HG02610 (cell line): ENCODE data around the gene ACVR2B.

Experiments used
- ATAC-seq: cut with Tn5 transposase; IDR thresholded peaks from one replicate; pipeline ENCODE4 v1.9.1; 2021; ENCODE audit warnings: mild to moderate bottlenecking, moderate library complexity; ENCODE audit not compliant: unreplicated experiment

ACVR2B gene

DNA sequence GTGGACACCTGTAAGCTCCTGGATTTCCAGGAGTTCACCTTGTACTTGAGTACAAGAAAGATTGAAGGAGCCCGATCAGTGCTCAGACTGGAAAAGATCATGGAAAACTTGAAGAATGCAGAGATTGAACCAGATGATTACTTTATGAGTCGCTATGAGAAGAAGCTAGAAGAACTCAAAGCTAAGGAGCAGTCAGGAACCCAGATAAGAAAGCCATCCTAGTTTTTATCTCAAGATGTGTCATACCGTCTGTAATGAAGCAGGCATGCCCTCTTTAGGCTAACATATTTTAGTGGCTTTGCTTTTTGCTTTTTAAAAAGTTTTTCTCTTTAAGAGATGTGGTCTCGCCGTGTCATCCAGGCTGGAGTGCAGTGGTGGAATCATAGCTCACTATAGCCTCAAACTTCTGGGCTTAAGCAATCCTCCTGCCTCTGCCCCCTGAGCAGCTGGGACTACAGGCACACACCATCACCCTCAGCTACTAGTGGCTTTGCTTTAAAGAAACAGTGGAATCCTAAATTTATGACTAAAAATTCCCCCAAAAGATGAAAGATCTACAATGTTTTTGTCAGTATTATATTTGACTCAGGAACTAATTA is 70.5 kb downstream of the ACVR2B start:
- ATAC-seq = no peak

DNA sequence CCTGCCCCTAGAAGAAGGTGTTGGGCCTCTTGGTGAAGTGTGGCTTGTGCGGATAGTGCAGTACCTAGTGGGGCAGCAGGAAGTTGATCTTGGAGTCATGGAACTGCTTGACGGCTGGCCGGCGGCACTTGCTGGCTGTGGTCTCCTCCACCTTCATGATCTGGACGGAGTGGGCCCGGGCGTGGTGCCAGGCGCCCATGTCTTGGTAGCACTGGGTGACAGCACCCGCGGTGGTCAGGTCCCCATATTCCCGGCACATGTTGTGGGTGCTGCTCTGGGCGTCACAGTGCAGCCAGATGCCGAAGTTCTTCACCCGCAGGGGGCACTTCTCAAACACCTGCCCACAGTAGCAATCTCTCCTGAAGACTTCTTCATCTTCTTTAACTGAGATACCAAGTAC is 73.1 kb downstream of the ACVR2B start:
- ATAC-seq = no peak

DNA sequence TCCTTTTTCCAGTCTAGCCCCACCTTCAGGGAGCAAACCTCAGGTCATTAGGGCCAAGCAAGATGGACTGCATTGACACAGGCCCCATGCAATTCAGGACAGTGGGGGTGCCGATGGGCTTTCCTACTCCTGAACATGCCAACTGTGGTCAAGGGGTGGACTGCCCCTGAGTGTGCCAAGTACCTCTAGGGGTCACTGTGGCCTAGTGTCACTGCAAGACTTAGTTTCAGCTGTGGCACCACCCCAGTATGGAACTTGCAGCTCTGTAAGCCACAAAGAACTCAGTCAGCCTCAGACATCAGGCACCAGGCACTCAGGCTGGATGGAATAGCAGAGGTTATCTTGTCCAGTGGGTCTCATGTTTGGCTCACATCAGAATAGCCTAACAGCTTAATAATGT is 74.8 kb downstream of the ACVR2B start:
- ATAC-seq = no peak

DNA sequence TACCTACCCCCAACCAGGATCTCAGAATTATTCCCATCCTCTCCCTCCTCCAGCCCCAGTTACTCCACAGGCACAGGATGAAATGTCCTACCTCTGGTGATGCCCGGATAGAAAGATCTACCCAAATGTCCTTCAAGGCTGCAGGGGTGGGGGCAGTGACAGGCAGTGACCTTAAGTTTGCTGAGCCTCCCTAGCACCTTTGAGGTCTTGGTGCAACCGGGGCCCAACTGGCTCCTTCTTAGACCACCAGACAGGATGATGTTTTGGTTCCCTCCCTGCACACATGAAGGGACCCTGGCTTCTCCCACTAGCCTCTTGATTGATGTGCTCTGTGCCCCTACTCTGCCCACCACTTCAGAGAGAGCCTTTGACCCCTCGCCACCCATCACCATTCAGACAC is 78.8 kb downstream of the ACVR2B start:
- no peak for ATAC-seq

DNA sequence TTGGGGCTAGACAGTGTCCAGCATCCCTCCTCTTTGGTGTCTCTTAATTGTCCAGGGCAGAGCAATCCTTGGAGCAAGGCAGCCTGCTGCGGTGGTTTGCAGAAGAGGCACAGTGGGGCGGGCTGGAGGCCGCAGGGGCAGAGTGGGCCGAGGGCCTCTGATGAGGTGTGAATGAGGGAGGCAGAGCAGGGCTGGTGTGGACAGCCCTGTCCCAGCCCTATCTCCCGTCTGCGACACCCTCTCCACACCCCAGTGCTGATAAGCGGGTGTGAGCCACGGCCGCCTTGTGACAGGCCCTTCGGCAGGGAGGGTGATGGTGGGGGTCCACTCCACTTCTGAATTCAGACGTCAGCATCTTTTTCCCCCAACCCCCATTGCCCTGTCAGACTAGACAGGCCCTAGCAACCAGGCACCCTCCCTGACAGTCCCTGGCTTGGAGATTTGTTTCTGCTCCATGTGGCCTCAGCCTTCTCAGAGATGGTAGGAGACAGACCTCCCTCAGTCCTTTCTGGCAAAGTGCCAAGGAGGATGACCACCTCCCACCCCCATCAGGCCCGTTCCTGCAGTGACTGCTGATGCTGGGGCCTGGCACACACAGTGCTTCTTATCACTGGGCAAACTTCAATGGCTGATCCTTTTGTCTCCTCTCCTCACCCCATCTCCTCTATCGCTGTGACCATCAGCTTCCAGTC is 79.7 kb downstream of the ACVR2B start:
- ATAC-seq = no peak

DNA sequence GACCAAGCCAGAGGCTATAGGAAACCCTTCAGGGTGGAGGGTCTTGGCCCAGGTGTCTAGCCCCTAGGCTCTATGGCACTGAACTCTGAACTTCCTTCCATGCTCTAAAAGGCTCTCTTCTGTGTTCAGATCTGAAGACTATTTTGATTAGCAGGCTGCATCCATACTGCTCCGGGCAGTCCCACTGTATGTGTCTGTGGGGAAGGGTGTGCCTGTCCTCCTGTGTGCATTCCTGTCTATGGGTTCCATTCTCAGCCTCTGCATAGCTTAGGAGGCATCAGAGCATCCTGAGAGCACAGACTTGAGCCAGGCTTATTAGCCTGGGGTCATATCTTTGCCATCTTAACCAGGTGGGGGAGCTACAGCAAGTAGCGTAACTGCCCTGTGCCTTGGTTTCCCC is 80.5 kb downstream of the ACVR2B start:
- ATAC-seq = no peak

DNA sequence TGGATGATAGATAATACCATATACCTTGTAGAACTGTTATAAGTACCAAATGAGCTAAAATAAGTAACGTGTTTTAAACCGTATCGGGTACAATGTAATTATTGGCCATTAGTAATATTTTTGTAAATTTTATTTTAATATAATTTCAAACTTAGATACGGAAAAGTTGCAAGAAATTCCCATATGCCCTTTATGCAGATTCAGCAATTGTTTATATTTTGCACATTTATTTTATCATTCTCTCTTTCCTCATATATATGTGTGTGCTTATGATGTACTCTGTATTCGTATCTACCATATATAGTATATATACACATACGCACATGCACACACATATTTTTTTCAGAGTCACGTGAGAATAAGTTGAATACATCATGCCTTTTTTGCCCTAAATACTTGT is 80.9 kb downstream of the ACVR2B start:
- no peak for ATAC-seq

DNA sequence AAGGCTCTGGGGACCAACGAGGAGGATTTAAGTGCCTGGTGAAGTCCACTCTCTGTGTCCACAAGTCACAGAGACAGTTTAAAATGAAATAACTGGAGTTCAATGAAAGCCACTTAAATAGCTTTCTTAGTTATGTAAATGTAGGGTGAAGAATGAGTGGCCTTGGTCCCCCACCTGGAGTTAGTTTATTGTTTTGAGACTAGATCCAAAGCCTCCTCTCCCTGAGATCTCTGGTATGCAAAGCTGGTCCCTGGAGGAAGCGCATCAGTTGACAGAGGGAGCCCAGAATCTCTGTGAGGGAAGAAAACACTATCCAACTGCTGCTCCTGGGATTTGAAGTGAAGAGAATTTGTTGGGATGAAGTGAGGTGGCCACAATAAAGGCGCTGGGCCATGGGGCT is 83.0 kb downstream of the ACVR2B start:
- ATAC-seq = no peak

DNA sequence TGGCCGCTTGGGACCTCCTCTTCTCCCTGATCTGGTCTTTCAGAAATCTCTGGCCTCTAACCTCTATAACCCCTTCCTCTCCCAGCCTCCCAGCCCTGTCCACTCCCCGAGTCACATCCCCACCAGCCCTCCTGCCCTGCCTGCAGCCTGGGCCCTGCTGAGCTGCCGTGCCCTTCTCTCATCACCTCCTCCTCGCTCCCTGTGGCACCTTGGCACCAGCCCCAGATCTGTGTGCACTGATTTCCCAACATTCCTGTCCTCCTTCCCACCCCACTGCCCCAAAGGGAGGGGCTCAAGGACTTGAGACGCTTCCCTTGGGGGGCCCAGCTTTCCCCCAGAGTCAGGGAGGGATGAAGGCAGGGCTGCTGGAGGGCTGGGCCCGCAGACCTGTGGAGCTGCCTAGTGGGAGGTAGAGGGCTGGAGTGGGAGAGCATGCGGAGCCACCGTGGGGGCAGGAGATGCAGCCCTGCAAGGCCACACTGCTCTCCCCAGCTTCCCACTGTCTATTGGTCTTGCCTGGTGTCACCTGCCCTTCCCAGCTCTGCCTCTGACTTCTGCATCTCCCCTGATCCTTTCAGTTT is 85.2 kb downstream of the ACVR2B start:
- no peak for ATAC-seq

DNA sequence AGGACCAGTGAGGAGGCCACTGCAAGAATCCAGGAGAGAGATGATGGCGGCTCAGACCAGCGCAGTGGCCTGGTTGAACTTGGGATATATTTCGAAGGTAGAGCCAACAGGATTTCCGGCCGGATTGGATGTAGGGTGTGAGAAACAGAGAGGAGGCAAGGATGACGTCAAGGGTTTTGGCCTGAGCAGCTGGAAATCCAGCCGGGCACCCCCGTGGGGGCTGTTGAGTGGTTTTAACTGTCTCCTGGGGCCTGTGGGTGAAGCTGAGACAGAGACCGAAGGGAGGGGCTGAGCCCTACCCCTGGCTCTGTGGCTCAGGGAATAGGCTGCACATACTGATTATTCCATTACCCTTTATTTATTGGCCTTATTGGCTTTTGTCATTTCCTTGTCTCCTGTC is 88.1 kb downstream of the ACVR2B start:
- no peak for ATAC-seq
